Skin epidermis (tissue), 12 donors: ENCODE measurements around the gene FAM3B.

Experiments used
- H3K27ac ChIP-seq, 21 experiments: fragments of 200-600 bp; sonication (generic) in 11 of 21; one replicate each; pipeline ENCODE4 v1.5.0; 2020; ENCODE audit warnings: mild to moderate bottlenecking in 3 of 21, inconsistent platforms in 2 of 21, moderate library complexity in 2 of 21
- H3K4me3 ChIP-seq, 7 experiments: fragments of 200-600 bp; sonication (generic) in 2 of 7; one replicate each; pipeline ENCODE4 v1.5.0; 2020; ENCODE audit warnings: inconsistent platforms in 2 of 7, mild to moderate bottlenecking in 2 of 7, moderate library complexity in 1 of 7

The FAM3B gene

GRCh38 chr21:41379901-41380300 is 63.3 kb downstream of the FAM3B start:
- Histone ChIP-seq H3K27ac (no peak overlapping the region), H3K4me3 (no peak overlapping the region)

- Histone ChIP-seq H3K4me3 (no peak overlapping the region), H3K27ac (no peak overlapping the region)
Observed at GRCh38 chr21:41381731-41382130, 65.1 kb downstream of the FAM3B start.

- Histone ChIP-seq H3K27ac (peak overlapping the region in 11 of 21 experiments; percentile 1 to 76 (median 38)), H3K4me3 (no peak overlapping the region)
Observed at GRCh38 chr21:41387042-41387819, 70.6 kb downstream of the FAM3B start.

- no peak overlapping the region for H3K4me3 ChIP-seq
- peak overlapping the region in 8 of 21 experiments; percentile 1 to 76 (median 46) for H3K27ac ChIP-seq
Observed at GRCh38 chr21:41387824-41388223, 71.2 kb downstream of the FAM3B start.

- H3K27ac ChIP-seq = peak overlapping the region in 5 of 21 experiments; percentile 1 to 76 (median 63)
Observed at GRCh38 chr21:41388259-41388658, 71.7 kb downstream of the FAM3B start.

GRCh38 chr21:41390043-41390639 is 73.5 kb downstream of the FAM3B start:
- Histone ChIP-seq H3K4me3 (no peak overlapping the region), H3K27ac (no peak overlapping the region)

More at GRCh38 chr21:41388259-41388658, 71.7 kb downstream of the FAM3B start:
- H3K4me3 ChIP-seq = no peak overlapping the region

GRCh38 chr21:41393876-41394465 is 77.4 kb downstream of the FAM3B start:
- no peak overlapping the region for H3K4me3 ChIP-seq
- H3K27ac ChIP-seq = no peak overlapping the region

GRCh38 chr21:41396558-41397075 is 80.0 kb downstream of the FAM3B start:
- H3K4me3 ChIP-seq = no peak overlapping the region
- H3K27ac ChIP-seq = peak overlapping the region in 7 of 21 experiments; percentile 21 to 50 (median 44)

GRCh38 chr21:41397471-41397891 is 80.9 kb downstream of the FAM3B start:
- Histone ChIP-seq H3K4me3 (no peak overlapping the region), H3K27ac (peak overlapping the region in 4 of 21 experiments; percentile 21 to 50 (median 44))

GRCh38 chr21:41398251-41398650 is 81.7 kb downstream of the FAM3B start:
- no peak overlapping the region for H3K4me3 ChIP-seq
- no peak overlapping the region for H3K27ac ChIP-seq

- Histone ChIP-seq H3K27ac (no peak overlapping the region), H3K4me3 (no peak overlapping the region)
Observed at GRCh38 chr21:41398831-41399230, 82.2 kb downstream of the FAM3B start.

GRCh38 chr21:41399246-41399800 is 82.7 kb downstream of the FAM3B start:
- H3K27ac ChIP-seq = no peak overlapping the region
- H3K4me3 ChIP-seq = no peak overlapping the region

GRCh38 chr21:41402231-41402630 is 85.6 kb downstream of the FAM3B start:
- H3K4me3 ChIP-seq = no peak overlapping the region

GRCh38 chr21:41402796-41403195 is 86.2 kb downstream of the FAM3B start:
- no peak overlapping the region for H3K27ac ChIP-seq
- no peak overlapping the region for H3K4me3 ChIP-seq

More at GRCh38 chr21:41402231-41402630, 85.6 kb downstream of the FAM3B start:
- no peak overlapping the region for H3K27ac ChIP-seq

- Histone ChIP-seq H3K27ac (no peak overlapping the region), H3K4me3 (no peak overlapping the region)
Observed at GRCh38 chr21:41403331-41403730, 86.7 kb downstream of the FAM3B start.

GRCh38 chr21:41403966-41404365 is 87.4 kb downstream of the FAM3B start:
- Histone ChIP-seq H3K27ac (no peak overlapping the region), H3K4me3 (no peak overlapping the region)

GRCh38 chr21:41405321-41405720 is 88.7 kb downstream of the FAM3B start:
- H3K27ac ChIP-seq = no peak overlapping the region
- no peak overlapping the region for H3K4me3 ChIP-seq

GRCh38 chr21:41406340-41406739 is 89.7 kb downstream of the FAM3B start:
- Histone ChIP-seq H3K27ac (no peak overlapping the region), H3K4me3 (no peak overlapping the region)
